Stimulated activated CD4-positive, alpha-beta T cell treated with anti-CD3 and anti-CD28 coated beads, TNF-alpha, amount 100 ng/mL, for 1 hour (primary cell): ENCODE measurements around the gene LAMB4.

Experiments used
- DNase-seq, 3 donors: peaks; one replicate each; pipeline ENCODE4 v3.0.0-alpha.2; 2020; ENCODE audit warnings: low read depth in 3 of 3, low spot score in 1 of 3

LAMB4 gene

DNA sequence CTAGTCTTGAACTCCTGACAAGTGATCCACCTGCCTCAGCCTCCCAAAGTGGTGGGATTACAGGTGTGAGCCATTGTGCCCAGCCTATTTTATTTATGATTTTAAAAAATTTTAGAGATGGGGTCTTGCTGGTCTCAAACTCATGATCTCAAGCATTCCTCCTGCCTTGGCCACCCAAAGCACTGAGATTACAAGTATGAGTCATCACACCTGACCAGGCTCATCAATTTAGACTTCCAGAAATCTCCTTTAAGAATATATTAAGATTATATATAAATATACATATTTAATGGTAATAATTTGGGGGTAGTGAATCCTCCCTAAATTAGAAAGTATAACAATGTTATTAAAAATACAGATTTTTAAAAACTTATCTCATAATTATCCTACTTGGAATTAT is 156.3 kb downstream of the LAMB4 start:
- DNase-seq, result no peak
